ENCODE measurements around the gene CABLES2.

DNA sequence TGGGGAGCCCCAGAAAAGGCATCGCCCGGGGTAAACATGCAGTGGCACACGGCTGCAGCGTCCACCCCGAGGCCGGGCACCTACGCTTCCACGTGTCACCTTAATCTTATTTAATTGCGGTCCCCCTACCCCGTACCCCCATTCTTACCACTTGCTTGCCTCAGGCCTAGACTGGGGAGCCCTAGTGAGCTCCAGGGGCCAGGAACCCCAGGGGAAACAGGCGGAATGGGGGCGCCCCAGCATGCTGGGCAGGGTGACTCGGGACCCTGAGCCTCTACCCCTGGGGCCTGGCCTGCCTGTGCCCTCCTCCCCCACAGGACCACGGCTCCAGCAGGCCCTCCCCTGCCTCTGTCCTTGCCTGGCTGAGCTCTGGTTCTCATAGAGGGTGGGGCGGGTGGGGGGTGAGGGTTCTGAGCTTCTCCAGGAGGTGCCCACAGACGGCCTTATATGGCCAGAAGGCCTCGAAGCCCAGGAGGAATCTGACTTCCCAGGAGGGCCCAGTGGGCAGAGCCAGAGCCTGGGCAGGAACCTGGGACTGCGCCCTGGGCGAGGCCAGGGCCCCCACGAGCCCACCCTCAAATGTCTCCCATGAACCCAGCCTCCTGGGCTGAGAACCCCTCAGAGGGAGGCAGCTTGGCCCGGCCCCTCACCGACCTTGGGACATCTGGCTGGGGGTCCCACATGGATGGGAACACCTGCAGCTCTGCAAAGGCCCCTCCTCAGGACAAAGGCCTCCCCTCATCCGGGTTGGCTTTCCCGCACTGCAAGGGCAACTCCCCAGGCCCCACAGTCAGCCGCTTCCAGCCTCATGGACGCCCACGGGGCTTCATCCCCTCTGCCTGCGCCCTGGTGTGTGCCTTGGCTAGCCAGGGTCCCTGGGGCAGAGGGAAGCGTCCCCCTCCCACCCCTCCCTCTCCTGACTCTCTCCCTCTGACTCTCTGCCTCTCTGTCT, 34.8 kb downstream of the CABLES2 start:
- TF ChIP-seq CTCF (IDR thresholded peaks at IDR 0.05) (no peak), POLR2A (IDR thresholded peaks at IDR 0.05) (no peak)
